HEK293T (cell line): ENCODE results near the gene CGN.

ENCODE experiments used
- CTCF ChIA-PET: fragments of 350-600 bp; formaldehyde crosslinking; extraction: SDS; loops from one replicate; lab custom pipeline; 2021; ENCODE audit warnings: antibody characterized with exemption, inconsistent platforms; lab: Yijun Ruan, JAX
- POLR2A ChIA-PET: fragments of 350-600 bp; formaldehyde crosslinking; extraction: SDS; loops from one replicate; lab custom pipeline; 2020; ENCODE audit warnings: antibody characterized with exemption, inconsistent platforms; lab: Yijun Ruan, JAX
- DNase-seq: peaks from one replicate; pipeline ENCODE4 v3.0.0; 2012; ENCODE audit warnings: mixed read lengths; ENCODE audit errors: extremely low spot score
- ARNT ChIP-seq: fragments of 450-650 bp; IDR thresholded peaks from 2 replicates; pipeline ENCODE4 v1.6.1; 2017; ENCODE audit warnings: mild to moderate bottlenecking
- BHLHE40 ChIP-seq: fragments of 450-650 bp; IDR thresholded peaks from 2 replicates; pipeline ENCODE4 v1.6.1; 2016; ENCODE audit warnings: mild to moderate bottlenecking, moderate library complexity, borderline replicate concordance
- CTBP1 ChIP-seq: fragments of 450-650 bp; IDR thresholded peaks from 2 replicates; pipeline ENCODE4 v1.6.1; 2016; ENCODE audit warnings: borderline replicate concordance
- ELF4 ChIP-seq: fragments of 450-650 bp; IDR thresholded peaks from 2 replicates; pipeline ENCODE4 v1.6.1; 2017; ENCODE audit warnings: antibody characterized with exemption
- FOXA1 ChIP-seq: fragments of 450-650 bp; IDR thresholded peaks from 2 replicates; pipeline ENCODE4 v1.6.1; 2016; ENCODE audit warnings: mild to moderate bottlenecking
- FOXK2 ChIP-seq: fragments of 450-650 bp; IDR thresholded peaks from 2 replicates; pipeline ENCODE4 v1.6.1; 2016; ENCODE audit warnings: mild to moderate bottlenecking
- FOXM1 ChIP-seq: fragments of 450-650 bp; IDR thresholded peaks from 2 replicates; pipeline ENCODE4 v1.6.1; 2017; ENCODE audit warnings: mild to moderate bottlenecking, borderline replicate concordance
- HDGF ChIP-seq: fragments of 450-650 bp; IDR thresholded peaks from 2 replicates; pipeline ENCODE4 v1.6.1; 2017; ENCODE audit warnings: antibody characterized with exemption, borderline replicate concordance
- L3MBTL2 ChIP-seq: fragments of 450-650 bp; conservative IDR thresholded peaks from 2 replicates; pipeline ENCODE4 v1.6.1; 2016; ENCODE audit warnings: mild to moderate bottlenecking
- LEF1 ChIP-seq: fragments of 450-650 bp; IDR thresholded peaks from 2 replicates; pipeline ENCODE4 v1.6.1; 2017; ENCODE audit warnings: mild to moderate bottlenecking, borderline replicate concordance
- NFRKB ChIP-seq: fragments of 450-650 bp; IDR thresholded peaks from 2 replicates; pipeline ENCODE4 v1.6.1; 2016; ENCODE audit warnings: mild to moderate bottlenecking, moderate library complexity
- PKNOX1 ChIP-seq: fragments of 450-650 bp; IDR thresholded peaks from 2 replicates; pipeline ENCODE4 v1.6.1; 2016
- SP1 ChIP-seq: fragments of 450-650 bp; IDR thresholded peaks from 2 replicates; pipeline ENCODE4 v1.6.1; 2017
- SUZ12 ChIP-seq: fragments of 450-650 bp; IDR thresholded peaks from 2 replicates; pipeline ENCODE4 v1.6.1; 2016; ENCODE audit warnings: mild to moderate bottlenecking
- TARDBP ChIP-seq: fragments of 450-650 bp; IDR thresholded peaks from 2 replicates; pipeline ENCODE4 v1.6.1; 2016
- ZNF384 ChIP-seq: fragments of 450-650 bp; IDR thresholded peaks from 2 replicates; pipeline ENCODE4 v1.6.1; 2016

CGN gene

GRCh38 chr1:151584780-151585179 lies 73.6 kb downstream of the CGN start:
- TF ChIP-seq L3MBTL2 (no peak), TARDBP (no peak)
- DNase-seq: no peak
- ChIA-PET POLR2A (no interaction called here), CTCF (no interaction called here)

GRCh38 chr1:151585622-151586021 lies 74.4 kb downstream of the CGN start:
- CTCF ChIA-PET: interaction anchor here (0.6 to 1.0 kb wide), 3 partner anchors 8 to 285 kb away, joined by 3 to 6 read pairs (median 4); no protein-coding TSS in a partner anchor
- DNase-seq: no peak
- POLR2A ChIA-PET: interaction anchor here (0.6 to 0.8 kb wide), 2 partner anchors 9 to 23 kb away, joined by 3 read pairs; no protein-coding TSS in a partner anchor
- TF ChIP-seq FOXM1 (no peak), ARNT (no peak), FOXK2 (no peak), L3MBTL2 (no peak), BHLHE40 (no peak), LEF1 (no peak), FOXA1 (no peak), TARDBP (no peak), SUZ12 (no peak), NFRKB (no peak), HDGF (no peak), SP1 (no peak), CTBP1 (no peak), PKNOX1 (no peak), ZNF384 (no peak), ELF4 (no peak)
